DOHH2 (cell line): Measurements from ENCODE around the gene KAT2B.

Experiments used
- EZH2phosphoT487 ChIP-seq: fragments of 200-600 bp; sonication (generic); IDR thresholded peaks from 2 replicates; pipeline ENCODE4 v1.6.1; 2017; ENCODE audit warnings: borderline replicate concordance, mild to moderate bottlenecking, antibody characterized with exemption, low read length, moderate library complexity, mixed read lengths
- TF ChIP-seq, protein P1 (sequence below): fragments of 200-600 bp; sonication (generic); IDR thresholded peaks from one replicate; pipeline ENCODE4 v1.5.1; 2014; ENCODE audit warnings: antibody characterized with exemption, mild to moderate bottlenecking, low read depth, low read length; ENCODE audit not compliant: poor library complexity, severe bottlenecking

GRCh38 chr3:20182206-20182605 lies 142.0 kb downstream of the KAT2B start:
- TF ChIP-seq, protein P1, sequence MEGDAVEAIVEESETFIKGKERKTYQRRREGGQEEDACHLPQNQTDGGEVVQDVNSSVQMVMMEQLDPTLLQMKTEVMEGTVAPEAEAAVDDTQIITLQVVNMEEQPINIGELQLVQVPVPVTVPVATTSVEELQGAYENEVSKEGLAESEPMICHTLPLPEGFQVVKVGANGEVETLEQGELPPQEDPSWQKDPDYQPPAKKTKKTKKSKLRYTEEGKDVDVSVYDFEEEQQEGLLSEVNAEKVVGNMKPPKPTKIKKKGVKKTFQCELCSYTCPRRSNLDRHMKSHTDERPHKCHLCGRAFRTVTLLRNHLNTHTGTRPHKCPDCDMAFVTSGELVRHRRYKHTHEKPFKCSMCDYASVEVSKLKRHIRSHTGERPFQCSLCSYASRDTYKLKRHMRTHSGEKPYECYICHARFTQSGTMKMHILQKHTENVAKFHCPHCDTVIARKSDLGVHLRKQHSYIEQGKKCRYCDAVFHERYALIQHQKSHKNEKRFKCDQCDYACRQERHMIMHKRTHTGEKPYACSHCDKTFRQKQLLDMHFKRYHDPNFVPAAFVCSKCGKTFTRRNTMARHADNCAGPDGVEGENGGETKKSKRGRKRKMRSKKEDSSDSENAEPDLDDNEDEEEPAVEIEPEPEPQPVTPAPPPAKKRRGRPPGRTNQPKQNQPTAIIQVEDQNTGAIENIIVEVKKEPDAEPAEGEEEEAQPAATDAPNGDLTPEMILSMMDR, result no peak
- TF ChIP-seq EZH2phosphoT487, result no peak
